DLD1 (cell line): ENCODE measurements around the gene TMEM18.

Source experiments
- in situ Hi-C: cut with HindIII; loops from 2 replicates; pipeline ENCODE4 v1.10.0; 2017; ENCODE audit warnings: low sequenced_read_pairs

Gene TMEM18

DNA sequence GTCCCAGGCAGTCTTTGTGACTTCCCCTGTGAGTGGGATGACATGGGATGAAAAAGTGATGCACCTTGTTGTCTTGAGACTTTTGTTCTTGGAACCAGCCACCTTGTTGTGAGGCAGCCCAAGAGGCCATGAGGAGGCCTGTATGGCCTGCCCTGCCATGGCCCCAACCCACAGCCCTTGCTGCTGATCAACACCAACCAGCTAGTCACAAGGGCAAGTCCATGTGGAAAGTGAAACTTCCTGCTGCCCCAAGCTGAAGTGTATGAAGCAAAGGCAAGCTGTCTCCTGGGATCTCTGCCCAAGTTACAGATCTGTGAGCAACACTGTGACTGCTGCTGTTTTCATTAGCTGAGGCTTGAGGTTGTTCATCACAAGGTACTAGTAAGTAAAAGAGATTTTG, 21.6 kb downstream of the TMEM18 start:
- in situ Hi-C loops: no loop called here

DNA sequence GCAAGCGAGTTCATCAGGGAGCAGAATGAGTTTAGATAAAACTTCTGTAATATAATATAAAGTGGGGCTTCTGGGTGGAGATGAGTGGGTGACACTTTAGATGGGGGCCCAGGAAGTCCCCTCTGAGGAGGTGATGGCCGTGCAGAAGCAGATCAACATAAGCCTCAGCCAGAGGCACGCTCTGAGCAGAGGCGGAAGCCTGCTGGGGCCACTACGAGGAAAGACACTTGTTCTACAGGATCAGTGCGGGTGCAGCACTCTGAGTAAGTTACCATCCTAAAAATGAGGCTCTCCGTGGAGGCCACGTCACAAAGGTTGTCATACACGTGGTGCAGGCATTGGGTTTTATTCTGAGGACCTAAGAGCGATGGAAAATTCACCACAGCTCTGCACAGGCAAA, 22.3 kb downstream of the TMEM18 start:
- in situ Hi-C loops: no loop called here

DNA sequence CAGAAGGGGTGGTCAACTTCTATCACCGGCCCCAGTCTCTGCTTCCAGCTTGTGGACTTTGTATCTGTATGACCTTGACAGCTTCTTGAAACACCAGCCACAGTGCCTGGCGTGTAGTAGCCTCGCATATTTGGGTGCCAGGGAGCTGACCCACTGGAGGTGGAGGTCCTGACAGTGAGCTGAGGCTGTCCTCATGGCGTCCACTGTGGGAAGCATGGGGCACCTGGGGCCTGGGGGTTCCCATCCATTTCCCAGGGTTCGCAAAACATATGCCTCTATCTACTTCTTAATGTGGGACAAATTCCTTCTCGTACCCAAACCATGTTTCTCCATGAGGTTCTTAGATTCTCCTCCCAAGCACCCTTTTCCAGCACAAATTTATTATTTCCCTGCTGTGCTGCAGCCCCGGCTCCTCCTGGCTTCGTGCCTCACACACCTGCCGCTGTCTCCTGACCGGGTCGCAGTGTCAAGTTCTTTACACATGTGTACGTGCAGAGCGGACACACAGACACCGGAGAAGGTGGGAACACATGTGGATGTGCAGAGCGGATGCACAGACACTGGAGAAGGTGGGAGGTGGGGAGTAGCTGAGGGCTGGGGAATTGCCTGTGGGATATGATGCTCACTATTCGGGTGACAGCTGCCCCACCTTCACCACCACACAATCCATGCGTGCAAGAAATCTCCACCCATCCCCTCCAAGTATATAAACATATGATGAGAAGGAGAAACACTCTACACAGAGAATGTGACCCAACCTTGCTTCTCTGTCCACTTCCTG, 23.4 kb downstream of the TMEM18 start:
- in situ Hi-C loops: no loop called here

DNA sequence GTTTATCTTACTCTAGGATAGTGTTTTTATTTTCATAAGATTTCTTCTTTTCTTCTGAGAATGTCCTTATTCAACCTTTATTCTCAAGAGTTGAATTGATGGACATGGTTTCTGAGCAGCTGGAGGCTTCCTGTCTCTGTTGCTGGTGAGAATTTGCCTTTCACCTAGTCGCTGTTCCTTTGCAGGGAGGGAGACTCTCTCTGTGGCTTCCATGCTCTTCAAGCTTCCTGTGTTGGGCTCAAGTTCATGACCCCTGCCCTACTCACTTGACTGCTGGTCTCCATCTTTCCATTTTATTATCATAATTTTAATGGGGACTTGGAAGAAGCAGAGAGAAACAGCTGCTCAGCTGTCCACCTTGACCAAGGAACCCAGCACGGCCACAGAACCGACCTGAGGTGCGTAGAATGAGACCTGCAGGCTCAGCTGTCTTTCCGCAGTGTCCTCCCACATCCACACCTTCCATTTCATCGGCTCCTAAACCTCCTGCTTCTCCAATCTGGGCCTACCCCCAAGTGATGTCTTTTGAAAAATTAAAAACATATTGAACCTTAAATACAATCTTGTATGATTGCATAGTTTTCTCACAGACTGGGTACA, 24.2 kb downstream of the TMEM18 start:
- in situ Hi-C loops: no loop called here

DNA sequence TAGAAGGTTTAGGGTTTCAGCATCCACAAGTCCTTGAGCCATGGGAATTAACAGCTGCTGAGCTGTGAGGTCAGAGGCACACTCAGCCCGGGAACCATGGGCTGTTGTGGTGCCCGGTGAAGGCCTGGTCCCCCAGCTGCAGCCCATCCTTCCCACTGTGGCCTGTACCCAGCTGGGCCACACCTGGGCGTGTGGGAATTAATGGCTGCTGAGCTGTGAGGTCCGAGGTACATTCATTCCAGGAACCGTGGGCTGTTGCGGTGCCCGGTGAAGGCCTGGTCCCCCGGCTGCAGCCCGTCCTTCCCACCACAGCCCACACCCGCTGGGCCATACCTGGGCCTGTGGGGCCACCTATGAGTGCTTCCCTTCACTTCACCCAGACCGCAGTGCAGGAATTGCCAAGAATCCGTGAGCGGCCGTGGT, 25.2 kb downstream of the TMEM18 start:
- in situ Hi-C loops: no loop called here

DNA sequence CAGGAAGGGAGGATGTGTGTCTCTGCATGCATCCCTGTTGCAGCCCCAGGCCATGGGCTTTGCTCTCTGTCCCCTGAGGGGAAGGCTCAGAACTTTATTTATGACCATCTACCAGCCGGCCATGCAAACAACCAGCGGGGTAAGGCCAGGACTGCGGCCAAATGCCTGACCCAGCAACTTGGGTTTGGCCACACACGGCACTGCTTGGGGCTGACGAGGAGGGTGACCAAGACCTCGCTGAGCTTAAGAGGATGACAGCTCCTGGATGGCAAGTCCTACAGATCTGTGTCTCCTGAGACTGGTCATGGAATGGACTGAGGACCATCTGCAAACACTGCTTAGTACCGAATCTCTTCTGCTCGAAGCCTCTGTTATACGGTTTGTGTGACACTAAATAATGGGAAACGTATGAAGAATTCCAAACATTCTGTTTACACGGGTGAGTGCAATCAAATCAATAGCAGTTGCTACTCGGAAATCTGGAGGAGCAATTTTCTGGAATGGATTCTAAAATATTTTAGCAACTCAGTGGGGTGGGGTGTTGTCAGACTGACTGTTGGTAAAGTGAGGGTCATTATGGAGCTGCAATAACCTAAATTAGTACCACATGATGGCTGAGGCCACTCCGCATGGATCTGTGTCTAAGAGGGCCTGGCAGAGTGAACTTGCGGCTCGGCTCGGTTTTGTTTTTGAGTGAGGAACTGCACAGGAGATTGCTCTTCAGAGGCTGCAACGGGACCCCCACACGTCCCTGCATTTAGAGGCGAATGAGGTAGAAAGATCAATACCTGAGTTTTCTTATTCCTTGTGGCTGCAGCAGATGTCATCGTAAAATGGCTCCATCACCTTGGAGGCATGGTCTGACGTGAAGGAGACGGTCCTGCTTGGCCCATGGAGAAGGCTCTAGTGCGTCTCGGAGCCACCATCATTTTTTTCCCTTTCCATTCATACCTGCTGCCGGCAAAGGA, 26.6 kb downstream of the TMEM18 start:
- in situ Hi-C loops: no loop called here

DNA sequence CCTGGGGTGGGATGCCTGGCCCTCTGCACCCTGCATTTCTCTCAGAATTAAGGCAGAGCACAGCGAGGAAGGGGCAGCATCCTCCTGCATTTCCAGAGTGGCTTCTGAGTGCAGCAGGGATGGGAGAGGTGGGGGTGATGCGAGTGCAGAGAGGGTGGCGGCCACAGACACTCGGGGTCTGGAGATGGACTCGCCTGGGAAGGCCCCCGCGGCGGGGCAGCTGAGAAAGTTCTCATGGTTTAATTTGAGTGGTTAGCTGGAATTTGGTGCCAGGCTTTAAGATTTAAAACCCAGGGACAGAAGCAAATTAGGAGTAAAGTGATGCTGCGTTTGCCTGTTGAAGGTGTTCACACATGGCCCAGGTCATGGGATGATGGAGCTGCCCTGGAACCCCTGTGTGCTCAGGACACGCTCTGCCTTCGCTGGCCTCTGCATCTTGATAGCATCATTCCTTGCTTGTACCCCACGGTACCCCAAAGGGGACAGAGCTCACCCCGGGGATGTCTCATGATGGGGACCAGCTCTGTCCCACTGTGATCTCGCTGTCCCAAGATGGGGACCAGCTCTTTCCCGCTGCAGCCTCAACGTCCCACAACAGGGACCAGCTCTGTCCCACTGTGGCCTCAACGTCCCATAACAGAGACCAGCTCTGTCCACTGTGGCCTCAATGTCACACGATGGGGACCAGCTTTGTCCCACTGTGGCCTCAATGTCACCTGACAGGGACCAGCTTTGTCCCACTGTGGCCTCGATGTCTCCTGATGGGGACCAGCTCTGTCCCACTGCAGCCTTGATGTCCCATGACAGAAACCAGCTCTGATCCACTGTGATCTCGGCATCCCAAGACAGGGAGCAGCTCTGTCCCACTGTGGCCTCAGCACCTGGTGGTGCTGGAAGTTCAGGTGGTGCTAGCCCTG, 27.5 kb downstream of the TMEM18 start:
- in situ Hi-C loops: no loop called here

DNA sequence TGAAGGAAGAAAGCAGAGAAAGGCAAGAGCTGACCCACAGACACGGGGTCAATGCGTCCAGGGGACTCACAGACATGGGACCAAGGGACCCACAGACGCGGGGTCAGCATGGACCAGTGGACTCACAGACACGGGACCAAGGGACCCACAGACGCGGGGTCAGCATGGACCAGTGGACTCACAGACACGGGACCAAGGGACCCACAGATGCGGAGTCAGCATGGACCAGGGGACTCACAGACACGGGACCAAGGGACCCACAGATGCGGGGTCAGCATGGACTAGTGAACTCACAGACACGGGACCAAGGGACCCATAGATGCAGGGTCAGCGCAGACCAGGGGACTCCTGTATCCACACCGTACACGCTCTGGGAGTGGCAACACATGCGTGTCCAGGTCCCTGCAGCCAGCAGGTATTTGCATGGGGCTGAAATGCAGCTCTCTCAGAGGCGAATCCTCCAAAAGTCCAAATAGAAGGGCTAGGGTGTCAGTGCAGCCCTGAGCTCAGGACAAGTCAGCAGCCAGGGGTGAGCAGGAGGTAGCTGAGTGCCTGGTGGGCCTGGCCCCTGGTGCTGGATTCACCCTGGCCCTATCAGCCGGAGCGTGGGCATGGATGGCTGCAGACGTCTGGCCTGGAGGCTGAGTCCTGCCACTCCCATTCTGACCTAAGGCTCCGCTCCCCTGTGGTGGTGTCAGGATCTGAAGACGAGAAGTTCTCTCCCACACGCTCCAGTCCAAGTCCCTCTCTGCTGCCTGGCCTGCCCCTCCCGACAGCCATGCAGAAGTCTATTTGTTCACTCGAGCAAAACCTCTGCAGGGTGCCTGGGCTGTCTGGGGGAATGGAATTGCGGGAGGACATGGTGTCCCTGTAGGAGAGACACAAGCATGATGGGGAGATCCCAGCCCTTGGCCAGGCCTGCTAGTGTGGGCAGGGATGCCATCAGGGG, 28.5 kb downstream of the TMEM18 start:
- in situ Hi-C loops: no loop called here

DNA sequence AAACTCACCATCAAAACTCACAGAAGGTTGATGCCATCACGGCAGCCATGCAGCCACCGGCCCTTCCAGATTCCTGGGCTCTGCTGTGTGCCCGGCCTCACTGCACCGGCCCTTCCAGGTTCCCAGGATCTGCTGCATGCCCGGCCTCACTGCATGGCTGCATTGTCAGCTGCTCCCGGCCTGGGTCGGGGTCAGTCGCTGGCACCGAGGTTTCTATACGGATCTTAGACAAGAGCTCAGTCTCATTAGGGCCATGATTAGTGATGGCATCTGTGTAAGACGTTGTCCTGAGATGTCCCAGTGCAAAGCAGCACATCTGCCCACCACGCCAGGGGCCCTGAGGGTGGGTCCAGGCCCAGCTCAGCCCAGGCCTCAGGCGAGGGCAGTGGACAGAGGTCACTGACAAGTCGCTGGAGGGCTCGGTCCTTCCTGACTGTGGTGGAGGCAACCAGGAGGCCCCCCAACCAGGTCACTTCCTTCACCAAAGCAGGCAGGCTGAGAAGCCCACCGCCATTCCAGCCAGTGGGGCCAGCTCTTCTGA, 29.4 kb downstream of the TMEM18 start:
- in situ Hi-C loops: no loop called here

DNA sequence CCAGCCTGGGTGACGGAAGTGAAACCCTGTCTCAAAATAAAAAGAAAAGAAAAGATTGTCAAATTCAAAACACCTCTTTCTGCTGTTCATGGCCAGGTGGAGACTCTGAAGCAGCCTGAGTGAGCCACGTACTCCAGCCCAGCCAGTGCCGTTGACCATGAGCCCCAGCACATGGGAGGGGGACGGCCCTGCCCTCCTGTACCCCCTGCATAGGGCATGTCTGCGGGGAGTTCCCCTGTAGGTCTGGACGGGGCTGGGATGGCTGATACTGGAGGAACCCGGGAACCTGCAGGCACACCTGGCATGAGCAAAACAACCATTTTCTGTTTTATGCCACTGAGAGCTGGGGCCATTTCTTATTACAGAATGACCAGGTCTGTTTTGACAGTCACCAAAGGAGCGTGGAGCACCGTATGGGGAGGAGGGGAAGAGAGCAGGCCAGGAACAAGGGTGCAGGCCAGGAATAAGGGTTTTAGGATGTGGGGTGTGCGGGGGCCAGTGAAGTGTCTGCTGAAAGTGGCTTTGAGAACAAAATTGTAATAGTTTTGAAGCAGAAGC, 30.1 kb downstream of the TMEM18 start:
- in situ Hi-C loops: no loop called here

DNA sequence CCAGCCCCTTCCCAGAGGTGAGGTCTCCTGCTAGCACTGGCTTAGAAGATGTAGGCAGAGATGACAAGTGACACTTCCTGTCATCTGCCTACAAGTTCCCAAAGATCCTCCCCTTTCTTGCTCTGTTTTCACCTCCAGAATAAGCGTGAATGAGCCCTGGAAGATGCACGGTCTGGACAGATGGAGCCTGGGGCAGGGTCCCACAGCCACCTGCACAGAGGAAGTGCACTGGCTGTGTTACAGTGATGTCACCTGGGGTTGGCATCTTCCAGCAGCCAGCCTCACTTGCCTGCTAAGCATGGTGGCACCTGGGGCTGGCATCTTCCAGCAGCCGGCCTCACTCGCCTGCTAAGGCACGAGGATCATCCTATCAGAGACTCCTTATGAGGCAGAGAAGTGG, 32.3 kb downstream of the TMEM18 start:
- in situ Hi-C loops: no loop called here

DNA sequence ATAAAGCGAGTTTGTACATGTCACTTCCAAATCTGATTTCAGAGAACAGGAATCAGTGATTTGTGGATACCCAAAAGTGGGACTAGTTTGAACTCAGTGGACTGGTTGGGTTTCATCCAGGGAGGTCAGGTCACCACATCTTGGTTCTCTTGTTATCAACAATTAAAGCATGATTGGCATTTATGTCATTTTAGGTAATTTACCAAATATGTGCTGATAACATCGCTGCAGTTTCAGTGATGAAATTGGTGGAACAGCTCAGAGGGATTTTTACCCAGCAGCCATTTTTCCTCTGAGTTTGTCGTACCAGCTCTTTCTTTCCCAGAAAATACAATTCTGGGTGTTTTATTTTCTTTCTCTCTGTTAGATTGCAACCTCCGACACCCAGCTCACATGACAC, 33.4 kb downstream of the TMEM18 start:
- in situ Hi-C loops: no loop called here

DNA sequence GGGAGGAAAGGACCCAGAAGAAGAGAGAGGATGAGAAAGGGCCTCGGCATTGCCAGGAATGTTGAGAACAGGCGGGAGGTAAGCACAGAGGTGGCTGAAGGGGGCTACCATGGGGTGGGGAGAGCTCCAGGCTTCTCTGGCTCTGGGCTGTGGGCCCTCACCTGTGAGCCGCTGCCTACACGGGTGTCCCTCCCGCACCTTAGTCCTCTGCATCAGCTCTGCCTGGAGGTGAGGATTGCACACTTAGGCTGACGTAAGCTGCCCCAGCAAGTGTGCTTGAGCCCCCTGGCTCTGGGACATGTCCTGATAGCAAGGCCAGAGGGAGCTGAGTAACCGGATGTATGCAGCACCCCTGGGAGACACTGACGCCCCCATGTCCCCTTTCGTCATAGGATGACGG, 33.9 kb downstream of the TMEM18 start:
- in situ Hi-C loops: no loop called here

DNA sequence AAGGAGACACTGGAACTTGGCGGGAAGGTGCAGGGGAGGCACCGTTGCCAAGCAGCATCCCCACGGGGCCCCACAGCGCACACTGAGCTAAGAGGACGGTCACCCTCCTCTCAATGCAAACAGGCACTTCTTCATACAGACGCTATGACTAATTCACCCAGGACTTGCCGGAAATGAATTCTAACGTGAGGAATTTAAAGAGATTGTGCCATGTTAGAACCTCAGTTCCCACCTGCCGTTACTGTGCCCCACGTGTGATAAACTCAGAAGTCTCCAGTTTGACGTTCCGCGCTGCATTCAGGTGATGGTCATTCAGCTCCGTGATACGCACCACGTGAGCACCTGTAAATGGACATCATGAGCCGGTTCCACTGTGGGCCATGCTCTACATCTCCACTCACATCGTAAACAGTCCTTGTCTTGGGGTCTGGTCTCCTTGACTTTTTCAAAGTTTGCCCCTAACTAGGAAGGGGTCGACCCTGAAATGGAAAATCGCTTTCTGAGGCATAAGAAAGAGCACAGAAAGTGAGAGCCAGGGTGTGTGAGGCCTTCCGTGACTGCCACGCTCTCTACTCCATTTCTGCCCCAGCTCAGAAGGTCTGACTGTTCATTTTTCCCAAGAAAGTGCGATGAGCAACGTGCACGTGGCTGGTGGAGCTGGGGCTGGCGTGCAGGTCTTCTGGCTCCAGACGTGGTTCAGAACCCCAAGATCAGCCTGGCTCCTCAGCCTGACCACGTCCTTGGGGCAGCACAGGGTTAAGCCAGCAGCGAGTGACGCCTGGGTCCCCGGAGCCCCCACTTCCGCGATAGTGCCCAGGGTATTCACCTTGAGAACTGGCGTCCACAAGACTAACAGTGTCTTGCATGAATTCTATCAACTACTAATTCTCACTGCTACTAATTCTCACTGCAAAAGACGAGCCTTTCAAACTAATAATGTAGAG, 35.1 kb downstream of the TMEM18 start:
- in situ Hi-C loops: no loop called here

DNA sequence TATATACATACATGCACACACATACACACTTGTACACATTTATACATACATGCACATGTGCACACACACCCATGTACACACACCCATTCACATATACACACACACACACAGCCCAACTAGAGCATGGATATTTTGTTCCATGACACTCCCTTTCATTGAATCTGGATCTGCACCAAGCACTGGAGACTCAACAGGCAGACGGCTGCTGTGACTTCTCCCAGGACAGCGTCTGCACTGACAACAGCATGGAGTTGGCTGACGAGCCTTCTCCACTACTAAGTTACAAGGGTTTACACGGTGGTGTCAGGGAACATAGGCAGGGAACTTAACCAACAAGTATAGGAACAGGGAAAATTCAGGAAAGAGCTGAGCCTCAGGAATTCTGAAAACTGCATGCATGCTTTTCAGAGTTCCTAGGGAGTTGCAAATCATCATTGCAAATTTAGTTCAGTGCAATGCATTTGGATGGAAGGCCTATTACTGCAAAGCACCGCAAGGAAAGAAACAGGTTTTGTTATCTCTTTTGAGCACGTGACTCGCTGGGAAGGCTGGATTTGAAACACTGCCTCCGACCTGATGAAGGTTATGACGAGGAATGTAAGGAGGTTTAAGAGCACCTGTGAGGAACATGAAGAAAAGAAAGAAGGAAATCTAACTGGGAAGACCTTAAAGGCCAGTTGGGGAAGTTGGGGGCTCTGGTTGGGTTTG, 35.9 kb downstream of the TMEM18 start:
- in situ Hi-C loops: no loop called here

DNA sequence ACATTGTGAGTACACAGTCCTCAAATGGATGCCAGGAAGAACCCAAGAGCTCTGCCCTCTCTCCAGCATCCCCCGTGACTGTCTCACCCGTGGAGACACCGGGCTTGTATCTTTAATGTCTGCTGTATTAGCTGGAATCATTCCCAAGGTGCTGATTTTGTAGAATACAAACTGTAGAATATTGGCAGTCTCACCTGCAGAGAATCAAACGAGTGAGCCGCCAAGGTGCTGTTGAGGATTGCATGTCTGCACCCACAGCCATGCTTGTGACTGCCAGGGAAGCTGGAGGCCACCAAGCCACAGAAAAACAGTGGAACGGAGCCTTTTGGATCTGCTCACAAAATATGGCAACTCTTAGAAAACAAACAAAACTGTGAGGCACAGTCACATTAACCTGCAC, 37.5 kb downstream of the TMEM18 start:
- in situ Hi-C loops: no loop called here

DNA sequence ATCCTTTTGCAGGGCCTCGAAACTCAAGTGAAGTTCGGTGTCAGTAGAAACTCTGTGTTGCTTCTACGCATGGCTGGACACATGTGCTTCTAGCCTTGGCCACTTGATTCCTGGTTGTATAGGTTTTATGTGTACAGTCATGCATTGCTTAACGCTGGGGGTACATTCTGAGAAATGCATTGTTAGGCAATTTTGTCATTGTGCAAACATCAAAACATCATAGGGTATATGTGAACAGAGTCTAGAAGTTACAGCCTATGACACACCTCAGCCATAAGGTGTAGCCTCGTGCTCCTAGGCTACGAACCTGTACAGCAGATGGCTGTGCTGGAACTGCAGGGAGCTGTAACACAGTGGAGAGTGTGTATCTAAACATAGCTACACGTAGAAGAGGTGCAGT, 39.4 kb downstream of the TMEM18 start:
- in situ Hi-C loops: no loop called here
